Erythroblast (primary cell): Measurements from ENCODE around the gene IPO13.
A peak's percentile ranks its signal among the peaks of the same experiment; 100 is the strongest.

ENCODE experiments used
- DNase-seq, 2 experiments: peaks; one replicate each; lab custom pipeline; 2025; lab: John Stamatoyannopoulos, UW
- GATA1 ChIP-seq: IDR thresholded peaks from 2 replicates; pipeline ENCODE4 v1.6.1; 2011; ENCODE audit warnings: low read depth, mild to moderate bottlenecking, control low read depth, low read length, moderate library complexity
- POLR2A ChIP-seq: IDR thresholded peaks from 2 replicates; pipeline ENCODE4 v1.6.1; 2011; ENCODE audit warnings: mild to moderate bottlenecking, low read length

The IPO13 gene

DNA sequence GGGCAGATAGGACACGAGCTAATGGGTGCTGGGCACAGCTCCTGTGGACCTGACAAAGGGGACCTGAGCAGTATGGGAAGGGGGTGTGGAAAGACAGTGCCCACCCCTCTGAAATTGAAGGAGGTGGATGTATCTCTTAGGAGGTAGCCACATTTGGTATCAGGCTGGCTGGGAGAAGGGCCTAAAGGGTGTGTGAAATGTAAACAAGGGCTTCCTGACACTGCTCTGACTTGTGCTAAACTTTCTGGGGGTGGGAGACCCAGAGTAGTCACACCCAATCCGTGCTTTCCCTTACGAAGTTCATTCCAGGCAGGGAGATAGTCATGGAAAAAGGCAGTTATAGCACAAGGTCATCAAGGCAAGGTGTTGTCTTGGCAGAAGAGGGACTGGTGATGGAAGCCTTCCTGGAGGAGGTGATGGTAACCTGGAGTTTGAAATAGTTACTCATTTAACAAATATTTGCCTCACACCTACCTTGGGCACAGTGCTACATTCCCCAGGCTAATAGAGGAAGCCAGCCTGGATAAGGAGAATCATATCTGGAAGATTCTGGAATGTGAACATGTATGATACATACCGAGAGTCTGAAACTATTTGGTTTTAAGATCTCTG lies 39.3 kb downstream of the IPO13 start:
- no peak for DNase-seq
- TF ChIP-seq POLR2A (no peak), GATA1 (no peak)

- TF ChIP-seq GATA1 (no peak), POLR2A (no peak)
- no peak for DNase-seq
Measured at GRCh38 chr1:43986712-43987111, 40.0 kb downstream of the IPO13 start.

DNA sequence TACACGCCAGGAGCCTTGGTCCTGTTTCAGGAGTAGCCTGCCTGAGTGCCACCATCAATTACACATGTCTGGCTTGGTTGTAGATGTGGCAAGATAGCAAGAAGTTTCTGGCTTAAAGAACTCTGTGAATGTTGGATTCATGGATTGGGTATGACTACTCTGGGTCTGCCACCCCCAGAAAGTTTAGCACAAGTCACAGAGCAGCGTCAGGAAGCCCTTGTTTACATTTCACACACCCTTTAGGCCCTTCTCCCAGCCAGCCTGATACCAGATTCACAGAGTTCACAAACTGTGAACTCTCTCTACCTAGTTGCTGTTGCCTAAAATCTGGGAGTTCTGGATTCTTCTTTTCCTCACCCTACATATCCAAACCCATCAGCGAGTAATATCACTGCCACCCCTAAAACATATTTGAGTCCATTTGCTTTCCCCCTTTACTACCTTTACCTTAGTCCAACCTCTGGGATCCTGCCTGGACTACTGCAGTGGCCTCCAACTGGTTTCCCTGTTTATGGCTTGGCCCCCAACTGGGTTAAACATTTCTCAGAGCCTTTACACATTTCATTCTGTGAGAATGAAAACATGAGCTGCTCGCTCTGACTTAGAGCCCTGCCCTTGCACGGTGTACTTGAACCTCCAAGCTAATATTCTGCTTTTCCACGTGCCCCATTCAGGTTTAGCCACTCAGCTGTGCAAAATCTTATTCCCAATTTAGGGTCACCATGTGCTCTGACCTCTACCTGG lies 40.6 kb downstream of the IPO13 start:
- no peak for DNase-seq
- TF ChIP-seq POLR2A, result no peak
- TF ChIP-seq GATA1, result no peak

- TF ChIP-seq POLR2A (no peak), GATA1 (no peak)
- DNase-seq, result no peak
Measured at GRCh38 chr1:43990271-43991199, 43.8 kb downstream of the IPO13 start.

DNA sequence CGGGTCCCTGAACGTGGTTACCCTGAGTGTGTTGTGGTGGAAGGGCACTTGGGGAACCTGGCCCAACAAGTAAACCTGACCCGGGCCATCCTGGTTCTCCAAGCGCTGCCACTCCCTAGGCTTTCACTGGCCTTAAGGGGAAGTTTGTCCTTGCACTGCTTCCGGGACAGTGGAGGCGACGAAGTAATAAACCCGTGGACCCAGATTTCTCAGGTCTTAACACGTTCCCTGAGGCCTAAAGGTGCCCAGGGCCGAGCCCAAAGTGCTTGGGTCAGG lies 44.4 kb downstream of the IPO13 start:
- DNase-seq, result no peak
- no peak for TF ChIP-seq GATA1
- no peak for TF ChIP-seq POLR2A

GRCh38 chr1:43991476-43992231 lies 44.9 kb downstream of the IPO13 start, which contains the start of gene CCDC24:
Gene CCDC24 (plus strand): TSS chr1:43991599. CDS start chr1:43991879, 280 bp downstream.
- DNase-seq, result peak; percentile 78 to 83
- peak; percentile 25 for TF ChIP-seq POLR2A
- TF ChIP-seq GATA1, result no peak

GRCh38 chr1:43992232-43992995 lies 45.7 kb downstream of the IPO13 start:
- TF ChIP-seq POLR2A, result no peak
- TF ChIP-seq GATA1, result no peak
- DNase-seq, result no peak

DNA sequence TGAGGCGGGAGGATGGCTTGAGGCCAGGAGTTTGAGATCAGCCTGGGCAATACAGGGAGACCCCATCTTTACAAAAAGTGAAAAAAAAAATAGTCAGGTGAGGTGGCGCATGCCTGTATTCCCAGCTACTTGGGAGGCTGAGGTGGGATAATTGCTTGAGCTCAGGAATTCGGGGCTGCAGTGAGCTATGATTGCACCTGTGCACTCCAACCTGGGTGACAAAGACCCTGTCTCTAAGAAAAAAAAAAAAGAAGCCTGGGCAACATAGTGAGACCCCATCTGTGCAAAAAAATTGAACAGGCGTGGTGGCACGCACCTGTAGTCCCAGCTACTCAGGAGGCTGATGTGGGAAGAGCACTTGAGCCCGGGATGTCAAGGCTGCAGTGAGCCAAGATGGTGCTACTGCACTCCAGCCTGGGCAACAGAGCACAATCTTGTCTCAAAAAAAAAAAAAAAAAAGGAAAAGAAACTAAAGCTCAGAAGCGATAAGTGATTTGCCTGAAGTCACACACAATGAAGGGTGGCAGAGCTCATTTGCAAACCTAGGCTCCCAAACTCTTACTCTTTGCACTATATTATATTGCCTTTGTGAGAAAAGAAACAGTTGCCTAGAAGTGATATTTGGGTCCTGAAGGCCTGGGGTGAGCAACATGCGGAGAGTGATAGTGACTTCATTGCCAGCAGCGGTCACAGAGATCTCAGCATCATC lies 46.6 kb downstream of the IPO13 start:
- no peak for DNase-seq
- TF ChIP-seq POLR2A (no peak), GATA1 (no peak)

- no peak for DNase-seq
- TF ChIP-seq GATA1 (no peak), POLR2A (no peak)
Measured at GRCh38 chr1:43994071-43994470, 47.3 kb downstream of the IPO13 start.

DNA sequence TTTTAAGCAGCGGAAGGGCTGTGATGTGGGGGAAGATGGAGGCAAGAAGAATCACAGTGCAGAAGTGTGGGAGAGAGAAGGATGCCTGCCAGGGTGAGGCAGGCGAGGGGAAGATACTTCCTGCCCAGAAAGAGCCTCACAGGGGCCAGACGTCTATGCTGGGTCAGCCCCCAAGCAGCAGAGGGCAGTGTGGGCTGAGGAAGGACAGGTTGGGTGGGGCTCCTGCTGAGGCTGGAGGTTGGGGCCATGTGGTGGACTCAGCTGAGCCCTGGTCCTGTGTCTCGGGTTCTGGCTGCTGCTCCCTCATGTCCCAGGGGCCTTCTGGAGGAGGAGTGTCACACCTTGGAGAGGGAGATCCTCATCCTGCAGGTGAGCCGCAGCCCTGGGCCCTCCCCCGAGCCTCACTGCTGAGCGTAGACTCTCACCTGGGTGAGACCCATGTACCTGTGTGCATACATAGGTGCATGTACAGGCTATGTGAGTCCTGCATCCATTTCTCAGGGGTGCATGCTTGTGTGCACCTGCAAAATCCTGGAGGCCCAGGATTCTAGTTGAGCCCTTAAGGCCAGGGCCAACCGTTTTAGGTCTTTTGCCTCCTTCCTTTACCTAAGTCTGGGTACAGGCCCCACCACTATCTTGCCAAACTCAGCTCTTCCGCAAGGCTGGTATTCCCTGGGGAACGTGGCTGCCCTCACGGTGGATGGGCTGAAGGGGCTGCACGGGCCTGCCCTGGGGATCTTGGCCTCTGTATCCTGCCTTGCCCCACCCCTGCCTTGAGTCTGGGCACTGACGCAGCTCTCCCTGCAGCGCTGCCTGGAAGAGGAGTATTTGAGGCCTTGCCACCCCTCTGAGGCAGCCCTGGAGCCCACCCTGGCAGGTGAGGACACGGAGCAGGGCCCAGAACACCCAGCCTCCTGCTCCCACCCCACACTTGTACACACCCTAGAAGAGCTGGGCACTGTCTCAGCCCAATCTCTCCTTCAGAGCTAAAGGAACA lies 48.3 kb downstream of the IPO13 start:
- TF ChIP-seq POLR2A, result no peak
- no peak for TF ChIP-seq GATA1
- DNase-seq, result peak; percentile 77 to 78
